ENCODE measurements around the gene CLDN5. TPM values are rescaled to one million over a fixed set of nuclear protein-coding genes. Genes with fewer than 3 reads are reported as not detected.

The CLDN5 gene
- 100 to 1,000 TPM in 3 of 4 donors, 10 to 100 TPM in 1; 66.3 to 362 (median 129) TPM for total RNA-seq

- no peak for TF ChIP-seq CTCF (IDR thresholded peaks at IDR 0.05; ENCODE audit: low read depth)
Measured at GRCh38 chr22:19524170-19525115, at the start of gene CLDN5. Gene CLDN5 (minus strand): TSS chr22:19524410. CDS start chr22:19524255, 155 bp downstream.

DNA sequence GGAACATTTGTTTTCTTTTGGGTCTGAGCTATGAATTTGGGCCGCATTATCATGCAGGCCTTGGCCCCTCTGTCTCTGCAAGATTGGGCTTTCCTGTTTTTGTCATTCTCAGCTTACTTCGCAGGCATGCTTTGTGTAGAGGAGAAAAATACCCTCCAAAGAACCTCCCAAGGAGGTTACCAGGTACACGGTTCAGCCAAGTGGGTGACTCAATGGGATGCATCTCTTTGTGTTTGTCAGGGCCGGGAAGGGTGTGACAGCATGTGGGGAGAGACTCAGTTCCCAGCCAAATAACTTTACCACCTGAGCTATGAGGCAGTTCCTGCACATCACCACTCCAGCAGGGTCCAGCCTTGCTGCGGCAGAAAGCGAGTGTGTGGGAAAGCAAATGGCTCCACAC is 47.8 kb upstream of the CLDN5 start:
- TF ChIP-seq CTCF (IDR thresholded peaks at IDR 0.05; ENCODE audit: low read depth) = no peak

DNA sequence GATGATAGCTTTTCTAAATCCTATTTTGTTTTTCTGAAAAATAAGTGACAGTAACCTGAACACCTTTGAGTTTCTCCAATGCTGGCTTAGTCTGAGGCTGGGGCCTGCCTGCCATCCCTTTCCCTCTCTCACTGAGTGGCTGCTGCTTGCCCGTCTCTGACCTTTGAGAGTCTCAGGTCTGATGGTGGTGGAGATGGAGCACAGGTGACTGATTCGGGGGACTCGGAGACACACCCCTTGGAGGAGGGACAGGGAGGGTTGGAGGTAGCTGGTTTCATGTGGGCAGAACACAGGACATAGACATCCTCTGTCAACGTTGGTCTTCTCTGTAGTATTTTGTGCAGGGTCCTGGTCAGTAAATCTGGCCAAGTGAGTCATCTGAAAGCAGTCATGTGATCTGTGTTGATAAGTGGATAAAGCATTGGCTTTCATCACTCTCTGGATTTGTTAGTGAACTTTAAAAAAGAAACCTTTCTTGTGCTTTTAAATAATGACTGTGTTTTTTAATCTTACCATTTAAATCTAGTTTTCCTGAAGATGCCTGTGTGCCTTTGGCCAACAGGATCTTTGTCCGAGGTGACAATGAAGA is 47.1 kb upstream of the CLDN5 start:
- TF ChIP-seq CTCF (IDR thresholded peaks at IDR 0.05; ENCODE audit: low read depth) = no peak

GRCh38 chr22:19569976-19570375 is 45.8 kb upstream of the CLDN5 start:
- TF ChIP-seq CTCF (IDR thresholded peaks at IDR 0.05; ENCODE audit: low read depth) = no peak

DNA sequence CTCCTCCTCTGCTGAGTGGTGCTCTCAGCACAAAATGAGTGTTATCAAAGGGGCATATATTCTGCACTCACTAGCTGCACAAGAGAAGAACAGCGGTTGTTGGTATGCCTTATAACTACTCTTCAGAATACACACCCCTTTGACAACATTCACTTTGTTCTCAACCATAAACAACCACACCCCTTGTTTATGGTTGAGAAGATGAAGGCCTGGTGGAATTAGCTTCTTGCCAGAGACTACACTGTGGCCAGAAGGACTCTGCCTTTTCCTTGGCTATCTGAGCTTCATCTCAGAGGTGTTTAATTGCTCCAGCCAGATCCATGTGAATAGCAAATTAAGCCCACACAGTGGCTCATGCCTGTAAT is 45.0 kb upstream of the CLDN5 start:
- no peak for TF ChIP-seq CTCF (IDR thresholded peaks at IDR 0.05; ENCODE audit: low read depth)

DNA sequence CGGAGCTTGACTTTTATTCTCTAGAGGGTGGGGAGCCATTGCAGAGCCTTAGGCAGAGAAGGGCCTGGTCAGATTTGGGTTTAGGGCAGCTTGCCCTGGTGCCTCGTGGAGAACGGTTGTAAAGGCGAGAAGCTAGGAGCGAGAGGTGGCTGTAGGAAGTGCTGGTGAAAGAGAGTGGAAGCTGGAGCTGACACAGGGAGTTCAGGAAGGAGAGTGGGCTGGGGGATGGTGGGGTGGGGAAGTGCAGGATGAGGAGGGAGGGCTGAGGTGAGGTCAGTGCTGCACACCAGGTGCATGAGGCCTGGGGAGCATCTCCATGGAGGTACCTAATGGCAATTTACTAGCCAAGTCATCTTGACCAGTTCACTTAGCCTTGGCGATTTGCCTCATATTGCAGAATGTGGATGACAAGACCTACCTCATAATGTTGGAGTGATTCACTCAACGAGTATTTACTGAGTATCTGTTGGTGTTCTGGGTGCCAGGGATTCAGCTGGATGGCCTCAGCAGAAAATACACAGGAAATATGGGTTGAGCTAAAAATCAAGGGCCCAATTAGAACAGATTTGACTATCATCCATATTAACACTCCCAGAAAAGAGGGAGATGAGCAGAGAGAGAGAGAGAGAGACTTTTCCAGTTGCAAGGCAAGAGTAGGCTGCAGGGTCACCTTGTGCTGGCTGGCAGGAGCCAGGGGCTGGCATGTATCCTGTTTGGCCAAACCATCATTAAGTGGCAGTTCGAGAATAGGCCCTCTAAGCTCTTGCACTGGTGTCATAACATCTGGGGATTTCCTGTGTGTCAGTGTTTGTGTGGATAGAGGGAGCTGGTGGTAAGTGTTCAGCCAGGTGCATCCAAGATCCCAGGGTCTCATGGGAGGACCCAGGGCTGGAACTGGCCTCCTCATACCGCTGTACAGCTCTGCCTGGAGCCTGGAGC is 44.4 kb upstream of the CLDN5 start:
- no peak for TF ChIP-seq CTCF (IDR thresholded peaks at IDR 0.05; ENCODE audit: low read depth)
